ENCODE measurements around the gene SLC22A4. TPM values are rescaled to one million over a fixed set of nuclear protein-coding genes. Genes with fewer than 3 reads are reported as not detected.

The SLC22A4 gene
- polyA plus RNA-seq, 1 donor (not counting 4 experiments of a cell fraction or from before 2014, with no cell fraction given): 1.4 TPM

- no peaks in the 10 kb centered on the region for H3K9me1 ChIP-seq (ENCODE audit: control insufficient read depth, extremely low read depth, insufficient read depth, low read length)
- no peaks in the 10 kb centered on the region for H3K27me3 ChIP-seq (ENCODE audit: control insufficient read depth, extremely low read depth, insufficient read depth, low read length)
- no peaks in the 10 kb centered on the region for H3K9me3 ChIP-seq (ENCODE audit: control insufficient read depth, low read depth, low read length)
- no peaks in the 10 kb centered on the region for H3K79me2 ChIP-seq (ENCODE audit: control insufficient read depth, insufficient read depth, low read length)
- DNase-seq (ENCODE audit: low read depth, low spot score) (no peak), FAIRE-seq (no peak)
- H3K4me1 ChIP-seq (ENCODE audit: control insufficient read depth, extremely low read depth, insufficient read depth, low read length): peaks cover 6% of the 10 kb centered on the region
- no peak overlapping the region for H3K4me2 ChIP-seq (ENCODE audit: control insufficient read depth, extremely low read depth, insufficient read depth, low read depth, low read length)
- no peak overlapping the region for H3K27ac ChIP-seq (ENCODE audit: control insufficient read depth, insufficient read depth, low read length)
- no peak overlapping the region for H3K4me3 ChIP-seq (ENCODE audit: control insufficient read depth in 2 of 3, extremely low read depth in 1 of 3, insufficient read depth in 2 of 3, low read depth in 1 of 3, low read length in 3 of 3)
- H2AFZ ChIP-seq (ENCODE audit: control insufficient read depth, low read length): no peak overlapping the region
- H4K20me1 ChIP-seq (ENCODE audit: control insufficient read depth, extremely low read depth, insufficient read depth, low read length): no peaks in the 10 kb centered on the region
- peaks cover 4 to 10% of the 10 kb centered on the region in 2 experiments for H3K36me3 ChIP-seq (ENCODE audit: control insufficient read depth in 2 of 2, extremely low read depth in 1 of 2, insufficient read depth in 2 of 2, low read length in 2 of 2)
- H3K9ac ChIP-seq (ENCODE audit: control insufficient read depth, extremely low read depth, insufficient read depth, low read length): no peak overlapping the region
- dilution Hi-C loops (cut with MboI; ENCODE audit: extremely low pct_ligation_motif_present, low sequenced_read_pairs): no loop called here
- TF ChIP-seq, protein P1, sequence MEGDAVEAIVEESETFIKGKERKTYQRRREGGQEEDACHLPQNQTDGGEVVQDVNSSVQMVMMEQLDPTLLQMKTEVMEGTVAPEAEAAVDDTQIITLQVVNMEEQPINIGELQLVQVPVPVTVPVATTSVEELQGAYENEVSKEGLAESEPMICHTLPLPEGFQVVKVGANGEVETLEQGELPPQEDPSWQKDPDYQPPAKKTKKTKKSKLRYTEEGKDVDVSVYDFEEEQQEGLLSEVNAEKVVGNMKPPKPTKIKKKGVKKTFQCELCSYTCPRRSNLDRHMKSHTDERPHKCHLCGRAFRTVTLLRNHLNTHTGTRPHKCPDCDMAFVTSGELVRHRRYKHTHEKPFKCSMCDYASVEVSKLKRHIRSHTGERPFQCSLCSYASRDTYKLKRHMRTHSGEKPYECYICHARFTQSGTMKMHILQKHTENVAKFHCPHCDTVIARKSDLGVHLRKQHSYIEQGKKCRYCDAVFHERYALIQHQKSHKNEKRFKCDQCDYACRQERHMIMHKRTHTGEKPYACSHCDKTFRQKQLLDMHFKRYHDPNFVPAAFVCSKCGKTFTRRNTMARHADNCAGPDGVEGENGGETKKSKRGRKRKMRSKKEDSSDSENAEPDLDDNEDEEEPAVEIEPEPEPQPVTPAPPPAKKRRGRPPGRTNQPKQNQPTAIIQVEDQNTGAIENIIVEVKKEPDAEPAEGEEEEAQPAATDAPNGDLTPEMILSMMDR (optimal IDR thresholded peaks at IDR 0.05 in 1 of 3, IDR thresholded peaks at IDR 0.05 in 1 of 3, conservative IDR thresholded peaks at IDR 0.05 in 1 of 3; ENCODE audit: extremely low read depth in 1 of 3, insufficient read depth in 2 of 3, low read length in 3 of 3): peak in 1 of 3 experiments; percentile 17
- TF ChIP-seq EZH2 (IDR thresholded peaks at IDR 0.05; ENCODE audit: low read length): no peak
These were observed 21.4 kb downstream of the SLC22A4 start for GRCh38 chr5:132315529-132316067.

DNA sequence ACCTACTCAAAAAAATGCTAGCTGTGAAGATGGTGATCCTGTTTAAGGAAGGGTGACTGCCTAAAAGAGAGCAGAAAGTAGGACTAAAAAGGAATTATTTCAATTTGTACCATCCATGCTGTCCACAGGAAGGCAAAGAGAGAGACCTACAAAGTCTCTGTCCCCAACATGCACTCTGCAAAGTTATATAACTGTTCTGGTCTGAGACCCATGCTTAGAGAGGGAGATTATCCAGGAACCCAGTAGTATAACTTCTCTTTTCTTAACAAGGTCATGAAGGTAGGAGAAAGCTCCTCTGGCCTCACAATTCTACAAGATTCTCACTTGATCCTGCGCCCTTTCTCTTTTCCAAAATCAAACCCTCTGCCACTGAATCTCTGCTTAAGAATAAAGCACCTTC, 25.8 kb downstream of the SLC22A4 start:
- FAIRE-seq (no peak), DNase-seq (ENCODE audit: low read depth, low spot score) (no peak)
- no peaks in the 10 kb centered on the region for H3K9me1 ChIP-seq (ENCODE audit: control insufficient read depth, extremely low read depth, insufficient read depth, low read length)
- no peaks in the 10 kb centered on the region for H4K20me1 ChIP-seq (ENCODE audit: control insufficient read depth, extremely low read depth, insufficient read depth, low read length)
- no peak overlapping the region for H3K4me3 ChIP-seq (ENCODE audit: control insufficient read depth in 2 of 3, extremely low read depth in 1 of 3, insufficient read depth in 2 of 3, low read depth in 1 of 3, low read length in 3 of 3)
- dilution Hi-C loops (cut with MboI; ENCODE audit: extremely low pct_ligation_motif_present, low sequenced_read_pairs): no loop called here
- H3K4me2 ChIP-seq (ENCODE audit: control insufficient read depth, extremely low read depth, insufficient read depth, low read depth, low read length): no peak overlapping the region
- no peak overlapping the region for H3K9ac ChIP-seq (ENCODE audit: control insufficient read depth, extremely low read depth, insufficient read depth, low read length)
- H3K27me3 ChIP-seq (ENCODE audit: control insufficient read depth, extremely low read depth, insufficient read depth, low read length): no peaks in the 10 kb centered on the region
- peaks cover 12 to 17% of the 10 kb centered on the region in 2 experiments for H3K36me3 ChIP-seq (ENCODE audit: control insufficient read depth in 2 of 2, extremely low read depth in 1 of 2, insufficient read depth in 2 of 2, low read length in 2 of 2)
- no peaks in the 10 kb centered on the region for H3K9me3 ChIP-seq (ENCODE audit: control insufficient read depth, low read depth, low read length)
- peaks cover 6% of the 10 kb centered on the region for H3K4me1 ChIP-seq (ENCODE audit: control insufficient read depth, extremely low read depth, insufficient read depth, low read length)
- H3K27ac ChIP-seq (ENCODE audit: control insufficient read depth, insufficient read depth, low read length): no peak overlapping the region
- no peak for TF ChIP-seq EZH2 (IDR thresholded peaks at IDR 0.05; ENCODE audit: low read length)
- TF ChIP-seq, protein P1 (optimal IDR thresholded peaks at IDR 0.05 in 1 of 3, IDR thresholded peaks at IDR 0.05 in 1 of 3, conservative IDR thresholded peaks at IDR 0.05 in 1 of 3; ENCODE audit: extremely low read depth in 1 of 3, insufficient read depth in 2 of 3, low read length in 3 of 3): no peak
- H3K79me2 ChIP-seq (ENCODE audit: control insufficient read depth, insufficient read depth, low read length): no peaks in the 10 kb centered on the region
- H2AFZ ChIP-seq (ENCODE audit: control insufficient read depth, low read length): no peak overlapping the region
